Putamen (tissue), 1 donor: ENCODE results near the gene DYNLRB1.
A peak's percentile ranks its signal among the peaks of the same experiment; 100 is the strongest.
"Not testable (repeated sequence)": the region's sequence is repeated elsewhere in the genome, so short reads cannot be mapped to it uniquely, and the experiment has no call there.

Experiments
- DNase-seq: peaks from one replicate; pipeline ENCODE4 v3.0.0-alpha.2; 2016; ENCODE audit warnings: low spot score

Gene DYNLRB1

DNA sequence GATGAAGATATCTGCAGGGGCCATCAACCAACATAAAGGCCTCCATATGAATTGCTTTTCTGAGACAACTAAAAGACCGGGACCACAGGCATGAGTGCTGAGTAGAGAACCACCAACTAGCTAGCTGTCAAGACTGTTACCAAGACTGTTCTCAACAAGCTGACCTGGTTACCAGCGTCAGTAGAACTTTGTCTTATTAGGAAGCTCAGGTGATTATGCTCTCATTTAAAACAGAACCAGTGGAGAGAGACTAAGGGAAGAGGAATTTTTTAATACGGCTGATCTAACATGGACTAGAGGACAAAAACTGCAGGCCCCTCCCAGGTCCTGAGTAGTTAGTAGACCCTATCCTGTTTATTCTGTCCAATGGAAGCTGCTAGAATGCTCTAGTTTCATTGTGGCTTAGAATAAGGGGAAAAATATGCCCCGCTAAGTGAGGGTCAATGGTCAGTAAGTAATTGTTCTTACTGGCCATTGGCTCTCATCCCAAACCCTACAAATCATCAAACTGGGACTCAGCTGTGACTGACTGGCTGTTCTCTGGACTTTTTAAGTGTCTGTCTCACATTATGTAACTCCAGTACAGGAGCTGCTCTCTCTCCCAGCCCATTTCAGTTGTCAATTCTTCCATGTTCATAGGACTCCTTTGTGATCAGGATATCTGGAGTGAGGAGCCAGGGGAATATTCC is 3.8 kb upstream of the DYNLRB1 start:
- no peak for DNase-seq

DNA sequence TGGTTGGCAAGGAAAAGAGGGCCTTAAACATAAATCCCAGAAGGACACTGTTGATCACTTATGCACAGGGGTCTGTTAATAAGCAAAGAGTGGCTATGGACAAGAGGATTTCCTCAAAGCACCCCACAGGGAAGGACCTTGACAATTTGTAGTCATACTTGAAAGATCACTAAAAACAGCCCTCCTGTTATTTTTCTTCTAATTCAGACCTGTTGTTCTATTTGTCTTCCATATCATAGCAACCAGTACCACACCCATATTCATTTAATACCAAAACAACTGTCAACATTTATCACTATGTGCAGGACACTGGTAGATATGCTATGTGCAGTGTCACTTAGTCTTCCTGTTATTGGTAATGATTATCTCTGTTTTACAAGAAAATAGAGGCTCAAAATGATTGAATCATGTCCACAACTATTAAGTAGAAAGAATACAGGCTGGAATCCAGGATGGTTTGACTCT is 3.2 kb upstream of the DYNLRB1 start:
- DNase-seq: no peak

DNA sequence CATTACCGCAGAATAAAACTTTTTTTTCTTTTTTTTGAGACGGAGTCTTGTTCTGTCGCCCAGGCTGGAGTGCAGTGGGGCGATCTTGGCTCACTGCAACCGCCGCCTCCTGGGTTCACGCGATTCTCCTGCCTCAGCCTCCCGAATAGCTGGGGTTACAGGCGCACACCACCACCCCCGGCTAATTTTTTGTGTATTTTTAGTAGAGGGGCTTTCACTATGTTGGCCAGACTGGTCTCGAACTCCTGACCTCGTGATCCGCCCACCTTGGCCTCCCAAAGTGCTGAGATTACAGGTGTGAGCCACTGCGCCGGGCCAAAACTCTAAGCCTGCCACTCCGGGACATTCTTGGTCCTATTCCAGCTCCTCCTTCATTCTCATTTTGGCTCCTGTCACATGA is 2.2 kb upstream of the DYNLRB1 start:
- DNase-seq: not testable (repeated sequence)

- DNase-seq: no peak
Observed at GRCh38 chr20:34514897-34515483, 1.2 kb upstream of the DYNLRB1 start.

DNA sequence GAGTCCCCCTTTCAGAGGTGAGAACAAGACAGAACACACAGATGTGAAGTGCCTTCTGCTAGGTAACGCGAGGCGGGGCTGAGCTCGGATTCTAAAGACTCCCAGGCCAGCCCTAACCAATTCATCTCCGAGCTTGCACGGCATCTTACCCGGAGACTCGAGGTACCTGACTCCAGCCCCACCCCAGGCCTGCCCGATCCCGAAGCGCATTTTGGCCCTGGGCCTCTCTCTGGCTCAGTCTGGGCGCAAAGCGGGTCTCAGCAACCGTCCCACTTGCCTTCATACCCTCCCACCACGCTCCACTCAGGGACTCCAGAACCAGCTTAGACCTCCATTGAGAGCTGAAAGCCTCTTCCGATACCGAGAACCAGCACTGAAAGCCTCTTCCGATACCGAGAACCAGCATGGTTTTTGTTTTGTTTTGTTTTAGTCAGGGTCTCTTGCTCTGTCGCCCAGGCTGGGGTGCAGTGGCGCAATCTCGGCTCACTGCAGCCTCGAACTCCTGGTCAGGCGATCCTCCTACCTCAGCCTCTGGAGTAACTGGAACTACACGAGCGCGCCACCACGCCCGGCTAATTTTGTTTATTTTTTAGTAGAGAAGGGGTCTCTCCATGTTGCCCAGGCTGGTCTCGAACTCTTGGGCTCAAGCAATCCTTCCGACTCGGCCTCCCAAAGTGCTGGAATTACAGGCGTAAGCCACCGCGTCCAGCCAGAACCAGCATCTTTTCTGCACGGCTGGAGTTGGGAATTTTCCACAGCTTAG is 557 bp upstream of the DYNLRB1 start:
- peak; percentile 68 for DNase-seq

DNA sequence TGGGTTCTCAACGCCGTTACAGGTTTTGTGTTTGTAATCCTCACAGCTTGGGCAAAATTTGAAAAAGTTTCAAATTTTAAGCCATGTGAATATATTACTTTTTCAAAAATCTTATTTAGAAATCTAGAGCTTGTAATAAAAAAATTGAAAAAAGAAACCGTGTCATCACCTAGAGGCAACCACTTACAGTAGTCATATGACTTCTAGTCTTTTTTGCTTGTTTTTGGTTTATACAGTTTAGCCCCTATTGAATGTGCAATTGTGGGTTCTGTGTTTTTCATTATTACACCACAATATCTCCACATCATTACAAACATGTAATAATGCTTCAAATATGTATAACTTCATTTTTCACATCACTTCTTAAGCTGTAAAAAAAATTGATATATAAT is 888 bp downstream of the DYNLRB1 start:
- DNase-seq: no peak

DNA sequence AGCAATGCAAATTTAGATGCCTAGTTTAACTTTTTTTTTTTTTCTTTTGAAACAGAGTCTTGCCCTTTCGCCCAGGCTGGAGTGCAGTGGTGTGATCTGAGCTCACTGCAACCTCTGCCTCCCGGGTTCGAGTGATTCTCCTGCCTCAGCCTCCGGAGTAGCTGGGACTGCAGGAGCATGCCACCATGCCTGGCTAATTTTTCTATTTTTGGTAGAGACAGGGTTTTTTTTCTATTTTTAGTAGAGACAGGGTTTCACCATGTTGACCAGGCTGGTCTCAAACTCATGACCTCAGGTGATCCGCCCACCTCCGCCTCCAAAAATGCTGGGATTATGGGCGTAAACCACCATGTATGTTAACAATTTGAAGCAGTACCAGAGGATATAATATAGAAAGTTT is 2.6 kb downstream of the DYNLRB1 start:
- not testable (repeated sequence) for DNase-seq

GRCh38 chr20:34519841-34520240 is 3.6 kb downstream of the DYNLRB1 start:
- DNase-seq: not testable (repeated sequence)

DNA sequence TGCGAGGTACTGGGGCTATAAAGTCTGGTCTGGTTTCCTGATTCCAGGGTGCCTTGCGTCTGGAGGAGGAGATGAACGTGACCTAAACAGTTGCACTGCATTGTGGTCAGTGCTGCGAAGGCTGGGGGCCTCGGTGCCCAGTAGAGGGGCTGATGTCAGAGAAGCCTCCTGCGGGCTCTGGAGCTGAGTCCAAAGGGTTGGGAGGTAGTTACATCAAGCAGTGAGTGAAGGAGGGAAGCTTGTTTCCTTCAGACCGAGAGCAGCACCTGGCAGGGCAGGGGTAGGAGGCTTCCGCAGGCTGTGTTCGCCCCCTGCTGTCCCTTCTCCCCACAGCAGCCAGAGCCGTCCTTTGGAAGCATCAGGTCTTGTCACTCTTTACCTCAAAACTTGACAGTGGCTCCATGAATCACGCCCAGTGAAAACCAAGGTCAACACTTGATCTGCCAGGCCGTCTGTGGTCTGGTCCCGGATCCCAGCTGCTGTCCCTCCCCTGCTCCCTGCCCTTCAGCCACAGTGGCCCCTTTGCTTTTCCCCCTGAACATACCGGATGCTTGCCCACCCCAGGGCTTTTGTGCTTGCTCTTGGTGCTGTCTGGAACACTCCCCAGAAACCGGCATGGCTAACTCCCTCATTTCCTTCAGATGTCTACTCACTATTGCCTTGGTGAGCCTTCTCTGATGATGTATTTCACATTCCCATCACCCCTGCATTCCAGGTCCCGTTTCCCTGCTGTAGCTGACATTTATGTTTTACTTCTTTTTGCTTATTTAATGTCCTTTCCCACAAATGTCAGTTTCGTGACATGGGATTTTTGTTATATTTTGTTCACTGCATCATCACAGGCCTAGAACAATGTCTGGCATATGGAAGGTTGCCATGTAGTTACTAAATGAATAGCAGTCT is 7.0 kb downstream of the DYNLRB1 start:
- DNase-seq: peak; percentile 54

GRCh38 chr20:34524426-34524825 is 8.2 kb downstream of the DYNLRB1 start:
- DNase-seq: no peak

GRCh38 chr20:34525342-34525708 is 9.1 kb downstream of the DYNLRB1 start:
- peak; percentile 45 for DNase-seq

GRCh38 chr20:34525709-34526416 is 9.6 kb downstream of the DYNLRB1 start:
- DNase-seq: peak; percentile 62

GRCh38 chr20:34526466-34526865 is 10.2 kb downstream of the DYNLRB1 start:
- DNase-seq: no peak

DNA sequence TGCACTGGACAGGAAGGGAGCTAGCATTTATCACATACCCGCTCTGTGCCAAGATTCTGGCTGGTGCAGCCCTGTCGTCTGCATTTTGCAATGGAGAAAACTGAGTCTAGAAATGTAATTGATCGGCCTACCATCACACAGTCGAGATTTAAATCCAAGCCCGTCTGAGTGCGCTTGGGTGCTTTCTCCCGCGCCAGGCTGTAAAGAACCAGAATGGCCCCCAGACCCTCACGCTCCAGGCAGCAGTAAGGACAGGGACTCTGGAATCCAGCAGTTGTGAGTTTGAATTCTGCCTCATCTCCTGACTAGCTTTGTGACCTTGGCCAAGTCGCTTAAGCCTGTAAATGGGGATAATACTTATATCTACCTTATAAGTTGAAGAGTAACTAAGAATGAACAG is 10.8 kb downstream of the DYNLRB1 start:
- no peak for DNase-seq

DNA sequence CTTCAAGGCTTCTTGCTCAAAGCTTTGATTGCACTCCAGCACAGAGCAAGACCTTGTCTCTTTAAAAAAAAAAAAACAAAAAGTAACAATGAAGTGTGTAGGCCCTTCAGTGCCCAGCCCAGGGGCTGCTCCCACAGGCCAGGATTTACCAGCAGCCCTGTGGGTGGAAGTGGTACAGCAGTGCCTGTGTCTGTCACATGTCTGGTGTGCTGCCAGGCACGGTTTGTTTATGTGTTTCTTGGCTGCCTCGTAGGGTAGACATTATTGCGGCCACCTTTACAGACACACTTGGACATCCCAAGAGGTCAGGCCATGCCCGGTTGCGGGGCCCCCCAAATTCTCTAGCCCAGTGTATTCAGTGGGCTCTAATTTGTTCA is 12.7 kb downstream of the DYNLRB1 start:
- peak; percentile 45 for DNase-seq

DNA sequence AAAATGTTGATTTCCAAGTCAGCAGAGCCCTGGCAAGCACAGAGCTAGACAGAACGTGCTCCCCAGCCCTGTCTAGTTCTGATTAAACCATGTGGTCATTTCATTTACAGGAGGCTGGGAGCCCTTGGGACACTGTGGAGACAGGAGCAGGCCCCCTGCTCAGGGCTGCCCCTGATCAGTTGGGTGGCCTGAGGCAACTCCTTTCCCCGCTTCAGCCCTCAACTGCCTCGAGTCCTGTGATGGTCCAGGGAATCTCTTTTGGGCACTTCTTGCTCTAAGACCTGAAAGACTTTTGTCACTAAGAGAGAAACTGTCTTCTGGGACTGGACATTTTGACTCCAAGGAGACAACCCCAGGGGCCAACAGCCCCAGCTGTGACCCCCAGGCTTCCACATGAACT is 13.5 kb downstream of the DYNLRB1 start:
- no peak for DNase-seq

DNA sequence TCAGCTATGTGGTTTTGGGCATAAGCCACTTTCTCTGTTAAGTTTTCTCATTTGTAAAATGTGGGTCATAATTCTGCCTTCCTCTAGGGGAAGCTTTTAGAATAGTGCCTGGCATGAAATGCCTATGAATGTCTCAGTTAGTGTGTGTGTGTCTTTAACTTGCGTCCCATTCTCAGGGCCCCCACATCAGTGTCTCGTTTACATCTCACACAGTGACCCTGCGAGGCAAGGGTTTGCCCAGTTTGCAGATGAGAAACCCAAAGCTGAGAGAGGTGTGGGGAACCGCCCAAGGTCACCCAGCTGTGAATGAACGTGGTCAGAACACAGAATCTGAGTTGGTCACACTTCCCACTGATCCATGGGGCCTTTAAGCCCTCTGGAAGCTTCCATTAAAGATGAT is 14.1 kb downstream of the DYNLRB1 start:
- DNase-seq: no peak

DNA sequence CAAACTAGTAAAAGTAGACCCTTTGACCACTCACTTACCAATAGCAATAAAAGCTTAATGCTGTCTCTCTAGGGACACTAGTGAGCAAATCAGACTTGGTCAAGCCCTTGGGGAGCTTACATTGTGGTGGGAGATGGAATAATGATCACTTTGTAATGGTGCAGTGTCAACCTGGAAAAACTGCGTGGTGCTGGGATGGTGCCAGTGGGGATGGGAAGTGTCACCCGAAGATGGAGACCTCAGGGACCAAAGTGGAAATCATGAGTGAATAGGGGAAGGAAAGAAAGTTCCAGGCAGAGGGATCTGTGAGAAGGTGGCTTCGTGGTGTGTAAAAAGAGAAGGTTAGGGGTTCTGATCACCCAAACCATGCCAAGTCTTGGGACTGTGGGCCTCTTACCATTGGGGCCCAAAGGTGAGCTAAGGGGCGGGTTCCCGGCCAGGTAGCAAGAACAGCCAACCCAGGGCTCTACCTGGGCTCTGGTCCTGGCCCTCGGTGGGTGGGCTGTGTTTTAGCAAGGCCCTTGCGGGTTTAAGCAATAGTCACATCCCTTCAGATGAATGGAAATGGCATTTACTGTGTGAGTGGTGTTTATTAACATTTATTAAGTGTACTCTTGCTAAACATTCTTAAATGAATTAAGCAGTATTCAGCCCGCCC is 15.5 kb downstream of the DYNLRB1 start:
- no peak for DNase-seq

- no peak for DNase-seq
Observed at GRCh38 chr20:34532320-34532719, 16.1 kb downstream of the DYNLRB1 start.

DNA sequence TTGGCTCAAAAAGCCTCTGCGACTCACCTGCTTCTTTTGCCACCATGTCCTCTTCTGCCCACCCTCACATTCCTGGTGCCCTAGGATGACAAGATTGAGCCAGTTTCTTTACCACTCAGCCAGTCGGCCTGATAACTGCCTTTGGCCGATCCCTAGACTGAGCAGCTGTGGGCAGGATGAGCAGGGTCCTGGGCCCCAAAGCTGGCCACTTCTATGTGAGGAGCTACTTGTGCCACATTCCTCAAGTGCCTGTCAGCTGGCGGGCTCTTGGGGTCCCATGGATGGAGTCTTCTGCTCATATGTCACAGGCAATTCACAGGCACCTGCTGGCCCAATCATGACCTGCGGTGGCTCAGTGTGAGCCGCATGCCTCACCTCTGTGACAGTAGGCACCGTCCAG is 16.5 kb downstream of the DYNLRB1 start:
- no peak for DNase-seq
